ENCODE results near the gene SLC12A3. TPM values are rescaled to one million over a fixed set of nuclear protein-coding genes. Genes with fewer than 3 reads are reported as not detected.

SLC12A3 gene
- total and polyA plus RNA-seq, 2 experiments from 2014 or later = not detected

GRCh38 chr16:56912746-56913708 is 48.0 kb downstream of the SLC12A3 start:
- Histone ChIP-seq H3K36me3 (no peaks in the 10 kb centered on the region), H3K27ac (no peak overlapping the region), H3K9me3 (ENCODE audit: low read depth) (no peaks in the 10 kb centered on the region), H3K4me1 (ENCODE audit: low read depth) (peaks cover 20% of the 10 kb centered on the region), H3K4me3 (no peak overlapping the region), H3K27me3 (no peaks in the 10 kb centered on the region)
- DNase-seq (ENCODE audit: low read depth in 1 of 2, low spot score in 1 of 2) = peak in 1 of 2 donors; percentile 68
- TF ChIP-seq CTCF (IDR thresholded peaks at IDR 0.05; ENCODE audit: low read depth, low read length) = no peak

GRCh38 chr16:56914896-56915295 is 49.9 kb downstream of the SLC12A3 start:
- Histone ChIP-seq H3K9me3 (ENCODE audit: low read depth) (no peaks in the 10 kb centered on the region), H3K4me1 (ENCODE audit: low read depth) (peaks cover 17% of the 10 kb centered on the region), H3K27ac (no peak overlapping the region), H3K27me3 (no peaks in the 10 kb centered on the region), H3K4me3 (no peak overlapping the region), H3K36me3 (no peaks in the 10 kb centered on the region)
- TF ChIP-seq CTCF (IDR thresholded peaks at IDR 0.05; ENCODE audit: low read depth, low read length) = no peak
- DNase-seq (ENCODE audit: low read depth in 1 of 2, low spot score in 1 of 2) = no peak

GRCh38 chr16:56915336-56916119 is 50.5 kb downstream of the SLC12A3 start:
- Histone ChIP-seq H3K9me3 (ENCODE audit: low read depth) (no peaks in the 10 kb centered on the region), H3K27me3 (no peaks in the 10 kb centered on the region), H3K36me3 (no peaks in the 10 kb centered on the region), H3K4me3 (no peak overlapping the region), H3K4me1 (ENCODE audit: low read depth) (peaks cover 17% of the 10 kb centered on the region), H3K27ac (no peak overlapping the region)
- no peak for TF ChIP-seq CTCF (IDR thresholded peaks at IDR 0.05; ENCODE audit: low read depth, low read length)
- peak in 1 of 2 donors; percentile 29 for DNase-seq (ENCODE audit: low read depth in 1 of 2, low spot score in 1 of 2)

- DNase-seq (ENCODE audit: low read depth in 1 of 2, low spot score in 1 of 2) = no peak
- Histone ChIP-seq H3K27me3 (no peaks in the 10 kb centered on the region), H3K36me3 (no peaks in the 10 kb centered on the region), H3K4me3 (no peak overlapping the region), H3K4me1 (ENCODE audit: low read depth) (peaks cover 17% of the 10 kb centered on the region), H3K9me3 (ENCODE audit: low read depth) (no peaks in the 10 kb centered on the region), H3K27ac (no peak overlapping the region)
- TF ChIP-seq CTCF (IDR thresholded peaks at IDR 0.05; ENCODE audit: low read depth, low read length) = no peak
Observed at GRCh38 chr16:56916571-56917403, 51.8 kb downstream of the SLC12A3 start.

- Histone ChIP-seq H3K27me3 (no peaks in the 10 kb centered on the region), H3K9me3 (ENCODE audit: low read depth) (no peaks in the 10 kb centered on the region), H3K4me1 (ENCODE audit: low read depth) (peaks cover 11% of the 10 kb centered on the region), H3K27ac (no peak overlapping the region), H3K4me3 (no peak overlapping the region), H3K36me3 (no peaks in the 10 kb centered on the region)
- DNase-seq (ENCODE audit: low read depth in 1 of 2, low spot score in 1 of 2) = no peak
- TF ChIP-seq CTCF (IDR thresholded peaks at IDR 0.05; ENCODE audit: low read depth, low read length) = no peak
Observed at GRCh38 chr16:56918467-56919012, 53.5 kb downstream of the SLC12A3 start.
